H1 (cell line): ENCODE measurements around the gene ZFAND5. TPM values are rescaled to one million over a fixed set of nuclear protein-coding genes. Genes with fewer than 3 reads are reported as not detected.

Experiments
- CTCF ChIA-PET: fragments of 300-600 bp; sonication (Branson Sonifier 250); formaldehyde crosslinking; loops from one replicate; lab custom pipeline; 2021; ENCODE audit not compliant: partially characterized antibody; lab: Charles Lee
- POLR2A ChIA-PET: fragments of 300-600 bp; sonication (Branson Sonifier 250); formaldehyde crosslinking; loops from one replicate; lab custom pipeline; 2021; ENCODE audit warnings: inconsistent platforms; ENCODE audit not compliant: partially characterized antibody; lab: Charles Lee
- DNase-seq, 2 experiments: peaks; one replicate each; pipeline versions ENCODE4 v3.0.0 to v3.0.0-alpha.2; 2010 to 2022; ENCODE audit warnings: low spot score in 2 of 2, low read depth in 1 of 2, mixed read lengths in 1 of 2
- FAIRE-seq: peaks from 2 replicates; lab custom pipeline; 2011; peaks lifted over from hg19 to GRCh38; lab: Jason Lieb, UNC
- H2AFZ ChIP-seq: 2 replicates; pipeline ENCODE4 v1.8.1; 2012; ENCODE audit warnings: low read length, inconsistent platforms
- H2AK5ac ChIP-seq: 2 replicates; pipeline ENCODE4 v1.6.1; 2013; ENCODE audit warnings: low read depth, low read length
- H2BK120ac ChIP-seq: replicated peaks from 2 replicates; pipeline ENCODE3; 2013; ENCODE audit warnings: low read depth, low read length, inconsistent platforms
- H2BK12ac ChIP-seq: 2 replicates; pipeline ENCODE4 v1.6.1; 2013; ENCODE audit warnings: low read depth, low read length
- H2BK15ac ChIP-seq: 2 replicates; pipeline ENCODE4 v1.6.1; 2013; ENCODE audit warnings: low read length
- H2BK20ac ChIP-seq: 2 replicates; pipeline ENCODE4 v1.6.1; 2013; ENCODE audit warnings: low read length
- H2BK5ac ChIP-seq: 2 replicates; pipeline ENCODE4 v1.6.1; 2013; ENCODE audit warnings: low read depth, low read length
- H3K14ac ChIP-seq: 2 replicates; pipeline ENCODE4 v1.6.1; 2013; ENCODE audit warnings: inconsistent platforms; ENCODE audit not compliant: insufficient read length
- H3K18ac ChIP-seq: 2 replicates; pipeline ENCODE4 v1.6.1; 2013; ENCODE audit warnings: low read length; ENCODE audit errors: extremely low read depth
- H3K23ac ChIP-seq: 2 replicates; pipeline ENCODE4 v1.6.1; 2013; ENCODE audit warnings: inconsistent platforms; ENCODE audit not compliant: insufficient read length
- H3K23me2 ChIP-seq: 2 replicates; pipeline ENCODE4 v1.6.1; 2013; ENCODE audit warnings: low read depth, low read length
- H3K27ac ChIP-seq: 2 replicates; pipeline ENCODE4 v1.6.1; 2011; ENCODE audit warnings: low read depth, low read length, inconsistent platforms
- H3K27me3 ChIP-seq, 4 experiments: replicated peaks in 1 of 4; 1 replicate in 1 of 4; 2 replicates in 3 of 4; pipeline versions ENCODE4 v1.6.1 to v1.8.1; 2011 to 2013; ENCODE audit warnings: low read length in 3 of 4, mild to moderate bottlenecking in 3 of 4, inconsistent platforms in 2 of 4, mixed read lengths in 2 of 4, moderate library complexity in 1 of 4; ENCODE audit not compliant: control insufficient read depth in 3 of 4, insufficient read depth in 3 of 4; ENCODE audit errors: extremely low read depth in 1 of 4
- H3K36me3 ChIP-seq, 4 experiments: 2 replicates each; pipeline versions ENCODE4 v1.6.1 to v1.8.1; 2011 to 2013; ENCODE audit warnings: mild to moderate bottlenecking in 4 of 4, low read length in 3 of 4, moderate library complexity in 2 of 4, control low read depth in 1 of 4, inconsistent platforms in 1 of 4; ENCODE audit not compliant: insufficient read depth in 4 of 4, control insufficient read depth in 2 of 4
- H3K4ac ChIP-seq: replicated peaks from 2 replicates; pipeline ENCODE3; 2013; ENCODE audit warnings: low read length, low read depth, mixed read lengths, inconsistent platforms; ENCODE audit not compliant: insufficient read length
- H3K4me1 ChIP-seq, 4 experiments: replicated peaks in 1 of 4; 1 replicate in 1 of 4; 2 replicates in 3 of 4; pipeline versions ENCODE4 v1.6.1 to v1.8.1; 2011 to 2013; ENCODE audit warnings: low read length in 3 of 4, inconsistent platforms in 2 of 4, mixed read lengths in 1 of 4; ENCODE audit not compliant: insufficient read depth in 4 of 4, control insufficient read depth in 3 of 4
- H3K4me2 ChIP-seq, 2 experiments: 2 replicates each; pipeline versions ENCODE4 v1.6.1 to v1.8.1; 2011 to 2013; ENCODE audit warnings: low read depth in 2 of 2, low read length in 2 of 2, control low read depth in 1 of 2, inconsistent platforms in 1 of 2, mild to moderate bottlenecking in 1 of 2; ENCODE audit not compliant: insufficient read depth in 1 of 2
- H3K4me3 ChIP-seq, 4 experiments: fragments of 200-600, 300-600 bp in 1 of 4; sonication (generic), shearing (Covaris generic), sonication (Bioruptor Twin) in 1 of 4; 2 replicates each; pipeline versions ENCODE4 v1.5.1 to v1.8.1; 2011 to 2016; ENCODE audit warnings: low read length in 4 of 4, low read depth in 3 of 4, control low read depth in 2 of 4, inconsistent platforms in 2 of 4, mild to moderate bottlenecking in 2 of 4, mixed read lengths in 1 of 4, moderate library complexity in 1 of 4; ENCODE audit not compliant: insufficient read depth in 2 of 4; ENCODE audit errors: extremely low read depth in 1 of 4
- H3K56ac ChIP-seq: replicated peaks from 2 replicates; pipeline ENCODE3; 2013; ENCODE audit warnings: low read depth, mild to moderate bottlenecking, mixed read lengths, low read length, inconsistent platforms; ENCODE audit not compliant: insufficient read length
- H3K79me1 ChIP-seq: 2 replicates; pipeline ENCODE4 v1.6.1; 2013; ENCODE audit warnings: low read depth, low read length, control low read depth
- H3K79me2 ChIP-seq, 2 experiments: 2 replicates each; pipeline versions ENCODE4 v1.6.1 to v1.8.1; 2012 to 2013; ENCODE audit warnings: low read length in 2 of 2, mild to moderate bottlenecking in 2 of 2, inconsistent platforms in 1 of 2; ENCODE audit not compliant: insufficient read depth in 2 of 2, control insufficient read depth in 1 of 2
- H3K9ac ChIP-seq, 4 experiments: replicated peaks in 1 of 4; 1 replicate in 1 of 4; 2 replicates in 3 of 4; pipeline versions ENCODE4 v1.6.1 to v1.8.1; 2011 to 2013; ENCODE audit warnings: low read depth in 3 of 4, low read length in 3 of 4, control low read depth in 2 of 4, mild to moderate bottlenecking in 2 of 4, moderate library complexity in 2 of 4, inconsistent platforms in 1 of 4; ENCODE audit errors: extremely low read depth in 1 of 4
- H3K9me3 ChIP-seq, 2 experiments: 2 replicates each; pipeline versions ENCODE4 v1.6.1 to v1.8.1; 2012 to 2013; ENCODE audit warnings: mild to moderate bottlenecking in 2 of 2, moderate library complexity in 2 of 2, control low read depth in 1 of 2, inconsistent platforms in 1 of 2, low read depth in 1 of 2, low read length in 1 of 2, mixed read lengths in 1 of 2; ENCODE audit not compliant: insufficient read depth in 2 of 2
- H4K20me1 ChIP-seq, 2 experiments: replicated peaks in 1 of 2; 2 replicates each; pipeline versions ENCODE3 to v1.8.1; 2011 to 2013; ENCODE audit warnings: inconsistent platforms in 2 of 2, low read length in 2 of 2, mild to moderate bottlenecking in 1 of 2; ENCODE audit not compliant: insufficient read depth in 2 of 2, control insufficient read depth in 1 of 2
- H4K5ac ChIP-seq: 2 replicates; pipeline ENCODE4 v1.6.1; 2013; ENCODE audit warnings: low read length, low read depth, mixed read lengths, inconsistent platforms; ENCODE audit not compliant: insufficient read length
- H4K8ac ChIP-seq: 2 replicates; pipeline ENCODE4 v1.8.0; 2013; ENCODE audit warnings: mild to moderate bottlenecking, moderate library complexity, low read length, inconsistent platforms; ENCODE audit not compliant: insufficient read depth; ENCODE audit errors: extremely low read depth
- H4K91ac ChIP-seq: replicated peaks from 2 replicates; pipeline ENCODE3; 2013; ENCODE audit warnings: low read length, mixed read lengths, inconsistent platforms; ENCODE audit not compliant: insufficient read length
- CTBP2 ChIP-seq: IDR thresholded peaks from 2 replicates; pipeline ENCODE4 v1.7.0; 2011; ENCODE audit warnings: borderline replicate concordance, mild to moderate bottlenecking, moderate library complexity, mixed read lengths, low read length; ENCODE audit not compliant: insufficient read depth, insufficient read length
- SRF ChIP-seq: IDR thresholded peaks from 2 replicates; pipeline ENCODE4 v1.6.1; 2011; ENCODE audit warnings: mild to moderate bottlenecking, low read depth, low read length, moderate library complexity
- WGBS, 2 experiments: shearing (Covaris generic) in 1 of 2; methylation state at CpG; one replicate each; pipeline versions ENCODE4 v1.1.6 to v1.1.7; 2013 to 2015; ENCODE audit warnings: low lambda C conversion rate in 2 of 2, mixed read lengths in 2 of 2, inconsistent platforms in 1 of 2, low coverage in 1 of 2, missing lambda C conversion rate in 1 of 2; ENCODE audit not compliant: insufficient replicate concordance in 2 of 2, insufficient coverage in 1 of 2, insufficient read length in 1 of 2; ENCODE audit errors: extremely low coverage in 1 of 2, missing lambda C conversion rate in 1 of 2; 5-methylcytosine and 5-hydroxymethylcytosine counted together
- polyA plus RNA-seq, 7 experiments: library from polyadenylated mRNA; depleted of rRNA in 3 of 7; stranded (reverse) in 5 of 7; unstranded in 2 of 7; fragments of >200 nt in 5 of 7; fragments of 200-250 nt in 2 of 7; gene quantifications; 1 replicate in 5 of 7; 2 replicates in 1 of 7; 4 replicates in 1 of 7; pipeline versions ENCODE4 v1.2.1 to v1.2.3, GENCODE V29; 2011 to 2013; ENCODE audit warnings: missing spikeins in 2 of 7, mixed read lengths in 2 of 7
- total RNA-seq: library from RNA; stranded (reverse); fragmentation: NEBNext Ultra II Directional; extraction: Animal tissue kit (Norgen Biotek cat#: 25700); gene quantifications from 2 replicates; pipeline ENCODE4 v1.2.1, GENCODE V29; 2021

The ZFAND5 gene
- total and polyA plus RNA-seq, 2 of the 8 experiments (the other 6 are each of a cell fraction or from before 2014, with no cell fraction given), result 76.7 to 225 TPM

- Histone ChIP-seq H2AFZ (no peak overlapping the region), H2BK12ac (no peak overlapping the region), H2BK120ac (no peak overlapping the region), H3K79me1 (no peaks in the 10 kb centered on the region), H3K4ac (no peak overlapping the region), H2AK5ac (no peak overlapping the region), H2BK5ac (no peak overlapping the region), H3K23ac (no peak overlapping the region), H3K56ac (no peak overlapping the region), H2BK20ac (no peak overlapping the region), H3K18ac (no peak overlapping the region), H4K5ac (no peak overlapping the region), H3K9ac (no peak overlapping the region), H3K23me2 (no peaks in the 10 kb centered on the region), H3K36me3 (peaks cover 0 to 7% (median 2%) of the 10 kb centered on the region in 4 experiments; a peak in 2 of 8 replicates), H3K27ac (no peak overlapping the region), H4K8ac (no peak overlapping the region), H3K4me1 (no peaks in the 10 kb centered on the region; a peak in 1 of 7 replicates), H3K27me3 (no peaks in the 10 kb centered on the region), H3K4me2 (no peak overlapping the region), H3K14ac (no peak overlapping the region), H3K79me2 (no peaks in the 10 kb centered on the region), H4K91ac (no peak overlapping the region), H3K4me3 (no peak overlapping the region), H2BK15ac (no peak overlapping the region), H3K9me3 (no peaks in the 10 kb centered on the region), H4K20me1 (peaks cover 2 to 3% of the 10 kb centered on the region in 2 experiments)
- no peak for DNase-seq
- WGBS, 2 experiments, result 85% methylated on average over 2 of the region's 2 CpGs; no CpG with 5 or more reads in 1 of the 2 experiments
- ChIA-PET POLR2A (interaction anchor here (1.7 kb wide), 1 partner anchor 11 kb away, joined by 6 read pairs; no protein-coding TSS in a partner anchor), CTCF (no interaction called here)
- no peak for FAIRE-seq
- no peak for TF ChIP-seq CTBP2
- no peak for TF ChIP-seq SRF
These were observed 15.8 kb downstream of the ZFAND5 start for GRCh38 chr9:72349240-72349639.
